ENCODE data around the gene PANX1. TPM values are rescaled to one million over a fixed set of nuclear protein-coding genes. Genes with fewer than 3 reads are reported as not detected.

Gene PANX1
- total RNA-seq, 1 experiment from 2014 or later: 22.9 TPM

DNA sequence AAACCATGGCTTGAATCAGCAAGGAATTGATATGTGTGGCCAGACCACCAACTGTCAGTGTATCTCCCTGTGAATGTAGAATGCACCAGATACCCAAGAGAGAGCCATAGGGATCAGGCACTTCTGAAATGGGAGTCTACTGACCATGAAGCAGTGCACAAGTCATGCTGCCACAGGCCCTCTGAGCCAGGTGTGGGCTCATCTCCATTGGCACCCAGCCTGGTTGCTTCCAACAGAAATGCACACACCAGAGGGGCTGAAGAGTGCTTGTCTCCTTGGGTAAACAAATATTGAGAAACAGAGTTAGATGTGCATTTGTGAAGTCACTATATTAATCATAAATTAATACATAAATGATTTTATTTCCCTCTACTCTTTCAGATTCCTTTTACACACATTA lies 28.4 kb upstream of the PANX1 start (continued):
- TF ChIP-seq, protein P1, sequence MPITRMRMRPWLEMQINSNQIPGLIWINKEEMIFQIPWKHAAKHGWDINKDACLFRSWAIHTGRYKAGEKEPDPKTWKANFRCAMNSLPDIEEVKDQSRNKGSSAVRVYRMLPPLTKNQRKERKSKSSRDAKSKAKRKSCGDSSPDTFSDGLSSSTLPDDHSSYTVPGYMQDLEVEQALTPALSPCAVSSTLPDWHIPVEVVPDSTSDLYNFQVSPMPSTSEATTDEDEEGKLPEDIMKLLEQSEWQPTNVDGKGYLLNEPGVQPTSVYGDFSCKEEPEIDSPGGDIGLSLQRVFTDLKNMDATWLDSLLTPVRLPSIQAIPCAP (CRISPR knock-in tag; IDR thresholded peaks at IDR 0.05): no peak
- TF ChIP-seq RORB (CRISPR knock-in tag; IDR thresholded peaks at IDR 0.05) (no peak), IRF2 (CRISPR knock-in tag; IDR thresholded peaks at IDR 0.05; ENCODE audit: borderline replicate concordance, low read depth) (no peak)
- TF ChIP-seq, protein P2, sequence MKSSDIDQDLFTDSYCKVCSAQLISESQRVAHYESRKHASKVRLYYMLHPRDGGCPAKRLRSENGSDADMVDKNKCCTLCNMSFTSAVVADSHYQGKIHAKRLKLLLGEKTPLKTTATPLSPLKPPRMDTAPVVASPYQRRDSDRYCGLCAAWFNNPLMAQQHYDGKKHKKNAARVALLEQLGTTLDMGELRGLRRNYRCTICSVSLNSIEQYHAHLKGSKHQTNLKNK (CRISPR knock-in tag; IDR thresholded peaks at IDR 0.05): no peak

DNA sequence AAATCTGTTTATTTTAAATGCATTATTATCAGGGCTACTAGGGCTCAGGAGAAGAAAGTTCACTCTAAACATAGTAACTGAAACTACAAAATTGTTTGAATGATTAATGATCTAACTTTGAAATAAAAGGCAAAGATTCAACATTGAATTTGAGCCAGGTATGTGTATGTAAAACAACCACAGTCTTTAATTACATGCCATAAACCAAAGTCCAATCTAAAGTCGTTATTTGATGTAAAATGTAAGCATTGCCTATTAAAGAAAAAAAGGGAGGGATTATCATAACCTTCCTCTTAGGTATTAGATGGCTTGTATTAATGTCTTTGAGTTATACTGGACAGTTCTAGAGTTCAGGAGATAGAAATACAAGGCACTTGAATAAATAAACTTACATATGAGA lies 25.2 kb upstream of the PANX1 start:
- CTCF ChIA-PET: interaction anchor here (1.0 kb wide), 1 partner anchor 182 kb away, joined by 4 read pairs; no protein-coding TSS in a partner anchor
- Mint-ChIP-seq H3K27me3 (ENCODE audit: low read depth) (peaks cover 6% of the 10 kb centered on the region), H3K4me1 (peaks cover 15% of the 10 kb centered on the region), H3K9me3 (peaks cover 59% of the 10 kb centered on the region), H3K4me3 (no peak overlapping the region), H3K27ac (no peak overlapping the region), H3K36me3 (peaks cover 33% of the 10 kb centered on the region)
- POLR2A ChIA-PET: no interaction called here
- DNase-seq (ENCODE audit: low spot score) (no peak), ATAC-seq (no peak)
- TF ChIP-seq JAZF1 (CRISPR knock-in tag; IDR thresholded peaks at IDR 0.05) (no peak), OVOL2 (CRISPR knock-in tag; IDR thresholded peaks at IDR 0.05; ENCODE audit: borderline replicate concordance) (no peak), RORB (CRISPR knock-in tag; IDR thresholded peaks at IDR 0.05) (no peak), JUN (CRISPR knock-in tag; IDR thresholded peaks at IDR 0.05) (no peak), ZNF671 (CRISPR knock-in tag; IDR thresholded peaks at IDR 0.05) (no peak), SOX15 (CRISPR knock-in tag; IDR thresholded peaks at IDR 0.05) (no peak), ZNF263 (CRISPR knock-in tag; IDR thresholded peaks at IDR 0.05; ENCODE audit: low read depth) (no peak)
- TF ChIP-seq, protein P3, sequence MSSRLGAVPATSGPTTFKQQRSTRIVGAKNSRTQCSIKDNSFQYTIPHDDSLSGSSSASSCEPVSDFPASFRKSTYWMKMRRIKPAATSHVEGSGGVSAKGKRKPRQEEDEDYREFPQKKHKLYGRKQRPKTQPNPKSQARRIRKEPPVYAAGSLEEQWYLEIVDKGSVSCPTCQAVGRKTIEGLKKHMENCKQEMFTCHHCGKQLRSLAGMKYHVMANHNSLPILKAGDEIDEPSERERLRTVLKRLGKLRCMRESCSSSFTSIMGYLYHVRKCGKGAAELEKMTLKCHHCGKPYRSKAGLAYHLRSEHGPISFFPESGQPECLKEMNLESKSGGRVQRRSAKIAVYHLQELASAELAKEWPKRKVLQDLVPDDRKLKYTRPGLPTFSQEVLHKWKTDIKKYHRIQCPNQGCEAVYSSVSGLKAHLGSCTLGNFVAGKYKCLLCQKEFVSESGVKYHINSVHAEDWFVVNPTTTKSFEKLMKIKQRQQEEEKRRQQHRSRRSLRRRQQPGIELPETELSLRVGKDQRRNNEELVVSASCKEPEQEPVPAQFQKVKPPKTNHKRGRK (CRISPR knock-in tag; IDR thresholded peaks at IDR 0.05; ENCODE audit: borderline replicate concordance): no peak
- TF ChIP-seq, protein P4, sequence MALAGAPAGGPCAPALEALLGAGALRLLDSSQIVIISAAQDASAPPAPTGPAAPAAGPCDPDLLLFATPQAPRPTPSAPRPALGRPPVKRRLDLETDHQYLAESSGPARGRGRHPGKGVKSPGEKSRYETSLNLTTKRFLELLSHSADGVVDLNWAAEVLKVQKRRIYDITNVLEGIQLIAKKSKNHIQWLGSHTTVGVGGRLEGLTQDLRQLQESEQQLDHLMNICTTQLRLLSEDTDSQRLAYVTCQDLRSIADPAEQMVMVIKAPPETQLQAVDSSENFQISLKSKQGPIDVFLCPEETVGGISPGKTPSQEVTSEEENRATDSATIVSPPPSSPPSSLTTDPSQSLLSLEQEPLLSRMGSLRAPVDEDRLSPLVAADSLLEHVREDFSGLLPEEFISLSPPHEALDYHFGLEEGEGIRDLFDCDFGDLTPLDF (CRISPR knock-in tag; IDR thresholded peaks at IDR 0.05): no peak
- TF ChIP-seq, protein P5, sequence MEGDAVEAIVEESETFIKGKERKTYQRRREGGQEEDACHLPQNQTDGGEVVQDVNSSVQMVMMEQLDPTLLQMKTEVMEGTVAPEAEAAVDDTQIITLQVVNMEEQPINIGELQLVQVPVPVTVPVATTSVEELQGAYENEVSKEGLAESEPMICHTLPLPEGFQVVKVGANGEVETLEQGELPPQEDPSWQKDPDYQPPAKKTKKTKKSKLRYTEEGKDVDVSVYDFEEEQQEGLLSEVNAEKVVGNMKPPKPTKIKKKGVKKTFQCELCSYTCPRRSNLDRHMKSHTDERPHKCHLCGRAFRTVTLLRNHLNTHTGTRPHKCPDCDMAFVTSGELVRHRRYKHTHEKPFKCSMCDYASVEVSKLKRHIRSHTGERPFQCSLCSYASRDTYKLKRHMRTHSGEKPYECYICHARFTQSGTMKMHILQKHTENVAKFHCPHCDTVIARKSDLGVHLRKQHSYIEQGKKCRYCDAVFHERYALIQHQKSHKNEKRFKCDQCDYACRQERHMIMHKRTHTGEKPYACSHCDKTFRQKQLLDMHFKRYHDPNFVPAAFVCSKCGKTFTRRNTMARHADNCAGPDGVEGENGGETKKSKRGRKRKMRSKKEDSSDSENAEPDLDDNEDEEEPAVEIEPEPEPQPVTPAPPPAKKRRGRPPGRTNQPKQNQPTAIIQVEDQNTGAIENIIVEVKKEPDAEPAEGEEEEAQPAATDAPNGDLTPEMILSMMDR (IDR thresholded peaks at IDR 0.05): no peak
- TF ChIP-seq, protein P2 (CRISPR knock-in tag; IDR thresholded peaks at IDR 0.05): no peak
- TF ChIP-seq, protein P6, sequence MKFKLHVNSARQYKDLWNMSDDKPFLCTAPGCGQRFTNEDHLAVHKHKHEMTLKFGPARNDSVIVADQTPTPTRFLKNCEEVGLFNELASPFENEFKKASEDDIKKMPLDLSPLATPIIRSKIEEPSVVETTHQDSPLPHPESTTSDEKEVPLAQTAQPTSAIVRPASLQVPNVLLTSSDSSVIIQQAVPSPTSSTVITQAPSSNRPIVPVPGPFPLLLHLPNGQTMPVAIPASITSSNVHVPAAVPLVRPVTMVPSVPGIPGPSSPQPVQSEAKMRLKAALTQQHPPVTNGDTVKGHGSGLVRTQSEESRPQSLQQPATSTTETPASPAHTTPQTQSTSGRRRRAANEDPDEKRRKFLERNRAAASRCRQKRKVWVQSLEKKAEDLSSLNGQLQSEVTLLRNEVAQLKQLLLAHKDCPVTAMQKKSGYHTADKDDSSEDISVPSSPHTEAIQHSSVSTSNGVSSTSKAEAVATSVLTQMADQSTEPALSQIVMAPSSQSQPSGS (CRISPR knock-in tag; IDR thresholded peaks at IDR 0.05; ENCODE audit: borderline replicate concordance, low read depth): no peak
- TF ChIP-seq, protein P7, sequence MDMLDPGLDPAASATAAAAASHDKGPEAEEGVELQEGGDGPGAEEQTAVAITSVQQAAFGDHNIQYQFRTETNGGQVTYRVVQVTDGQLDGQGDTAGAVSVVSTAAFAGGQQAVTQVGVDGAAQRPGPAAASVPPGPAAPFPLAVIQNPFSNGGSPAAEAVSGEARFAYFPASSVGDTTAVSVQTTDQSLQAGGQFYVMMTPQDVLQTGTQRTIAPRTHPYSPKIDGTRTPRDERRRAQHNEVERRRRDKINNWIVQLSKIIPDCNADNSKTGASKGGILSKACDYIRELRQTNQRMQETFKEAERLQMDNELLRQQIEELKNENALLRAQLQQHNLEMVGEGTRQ (CRISPR knock-in tag; IDR thresholded peaks at IDR 0.05): no peak
- TF ChIP-seq, protein P8, sequence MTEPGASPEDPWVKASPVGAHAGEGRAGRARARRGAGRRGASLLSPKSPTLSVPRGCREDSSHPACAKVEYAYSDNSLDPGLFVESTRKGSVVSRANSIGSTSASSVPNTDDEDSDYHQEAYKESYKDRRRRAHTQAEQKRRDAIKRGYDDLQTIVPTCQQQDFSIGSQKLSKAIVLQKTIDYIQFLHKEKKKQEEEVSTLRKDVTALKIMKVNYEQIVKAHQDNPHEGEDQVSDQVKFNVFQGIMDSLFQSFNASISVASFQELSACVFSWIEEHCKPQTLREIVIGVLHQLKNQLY (CRISPR knock-in tag; IDR thresholded peaks at IDR 0.05): no peak

All from WTC11 (cell line).